NOMO-1 treated with DMSO at 0.1 percent for 48 hours (cell line): ENCODE measurements around the gene SCG2.
"Not testable (repeated sequence)": the region's sequence is repeated elsewhere in the genome, so short reads cannot be mapped to it uniquely, and the experiment has no call there.

ENCODE experiments used
- DNase-seq: peaks from one replicate; lab custom pipeline; 2025; ENCODE audit not compliant: unreplicated experiment; lab: John Stamatoyannopoulos, UW

SCG2 gene

GRCh38 chr2:223612501-223612900 lies 10.3 kb upstream of the SCG2 start:
- DNase-seq: no peak

GRCh38 chr2:223611061-223611460 lies 8.9 kb upstream of the SCG2 start:
- no peak for DNase-seq

GRCh38 chr2:223607476-223607875 lies 5.3 kb upstream of the SCG2 start:
- DNase-seq: no peak

- no peak for DNase-seq
These were observed 4.8 kb upstream of the SCG2 start for GRCh38 chr2:223606946-223607345.

- DNase-seq: no peak
These were observed 2.1 kb upstream of the SCG2 start for GRCh38 chr2:223604231-223604630.

GRCh38 chr2:223602972-223603371 lies 811 bp upstream of the SCG2 start:
- DNase-seq: peak; percentile 21

GRCh38 chr2:223601018-223601417 lies 1.1 kb downstream of the SCG2 start:
- no peak for DNase-seq

- DNase-seq: no peak
These were observed 2.4 kb downstream of the SCG2 start for GRCh38 chr2:223599640-223600380.

- no peak for DNase-seq
These were observed 3.0 kb downstream of the SCG2 start for GRCh38 chr2:223598994-223599639.

GRCh38 chr2:223597076-223597475 lies 5.1 kb downstream of the SCG2 start:
- DNase-seq: no peak

GRCh38 chr2:223596208-223596607 lies 6.0 kb downstream of the SCG2 start:
- DNase-seq: no peak

- no peak for DNase-seq
These were observed 7.3 kb downstream of the SCG2 start for GRCh38 chr2:223594831-223595230.

GRCh38 chr2:223594259-223594658 lies 7.9 kb downstream of the SCG2 start:
- DNase-seq: no peak

GRCh38 chr2:223592689-223593088 lies 9.5 kb downstream of the SCG2 start:
- DNase-seq: not testable (repeated sequence)

- DNase-seq: no peak
These were observed 10.6 kb downstream of the SCG2 start for GRCh38 chr2:223591596-223591995.

- no peak for DNase-seq
These were observed 11.2 kb downstream of the SCG2 start for GRCh38 chr2:223590964-223591363.

GRCh38 chr2:223589901-223590300 lies 12.3 kb downstream of the SCG2 start:
- peak; percentile 78 for DNase-seq

- no peak for DNase-seq
These were observed 13.9 kb downstream of the SCG2 start for GRCh38 chr2:223588251-223588650.

- no peak for DNase-seq
These were observed 14.9 kb downstream of the SCG2 start for GRCh38 chr2:223587301-223587700.

GRCh38 chr2:223586261-223586660 lies 15.9 kb downstream of the SCG2 start:
- DNase-seq: peak; percentile 73

- DNase-seq: peak; percentile 79
These were observed 16.5 kb downstream of the SCG2 start for GRCh38 chr2:223585666-223586065.

GRCh38 chr2:223582001-223582400 lies 20.2 kb downstream of the SCG2 start:
- no peak for DNase-seq

GRCh38 chr2:223580951-223581350 lies 21.2 kb downstream of the SCG2 start:
- DNase-seq: peak; percentile 1
